ENCODE measurements around the gene ANKS1A.

DNA sequence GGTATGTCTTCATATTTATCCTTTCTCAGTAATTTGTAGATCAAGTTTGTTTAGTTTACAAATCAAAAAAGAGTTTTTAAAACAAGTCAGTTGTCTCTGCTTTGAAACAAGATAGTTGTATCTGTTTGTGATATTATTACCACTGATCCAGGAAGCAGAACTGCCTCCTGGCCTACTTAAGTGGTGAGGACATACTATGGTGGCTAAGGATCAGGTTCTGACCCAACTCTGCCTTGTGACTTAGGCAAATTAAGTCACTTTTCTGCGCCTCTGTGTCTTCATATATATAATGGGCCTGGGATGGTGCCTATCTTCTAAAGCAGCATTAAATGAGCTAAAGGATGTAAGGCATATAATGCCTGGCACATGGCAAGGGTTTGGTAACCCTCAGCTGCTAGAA, 8.7 kb downstream of the ANKS1A start:
- TF ChIP-seq, protein P1, sequence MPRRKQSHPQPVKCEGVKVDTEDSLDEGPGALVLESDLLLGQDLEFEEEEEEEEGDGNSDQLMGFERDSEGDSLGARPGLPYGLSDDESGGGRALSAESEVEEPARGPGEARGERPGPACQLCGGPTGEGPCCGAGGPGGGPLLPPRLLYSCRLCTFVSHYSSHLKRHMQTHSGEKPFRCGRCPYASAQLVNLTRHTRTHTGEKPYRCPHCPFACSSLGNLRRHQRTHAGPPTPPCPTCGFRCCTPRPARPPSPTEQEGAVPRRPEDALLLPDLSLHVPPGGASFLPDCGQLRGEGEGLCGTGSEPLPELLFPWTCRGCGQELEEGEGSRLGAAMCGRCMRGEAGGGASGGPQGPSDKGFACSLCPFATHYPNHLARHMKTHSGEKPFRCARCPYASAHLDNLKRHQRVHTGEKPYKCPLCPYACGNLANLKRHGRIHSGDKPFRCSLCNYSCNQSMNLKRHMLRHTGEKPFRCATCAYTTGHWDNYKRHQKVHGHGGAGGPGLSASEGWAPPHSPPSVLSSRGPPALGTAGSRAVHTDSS (tag by site-specific recombination; IDR thresholded peaks at IDR 0.05): no peak
- TF ChIP-seq ZNF292 (tag by site-specific recombination; IDR thresholded peaks at IDR 0.05; ENCODE audit: borderline replicate concordance, low read depth): no peak
- no peak for TF ChIP-seq ZNF423 (tag by site-specific recombination; IDR thresholded peaks at IDR 0.05)
- TF ChIP-seq ATF2 (tag by site-specific recombination; IDR thresholded peaks at IDR 0.05; ENCODE audit: low read depth): no peak
- no peak for TF ChIP-seq ZNF843 (tag by site-specific recombination; IDR thresholded peaks at IDR 0.05)
- TF ChIP-seq CTCF (tag by site-specific recombination; IDR thresholded peaks at IDR 0.05): no peak
- no peak for TF ChIP-seq ZNF366 (tag by site-specific recombination; conservative IDR thresholded peaks at IDR 0.05)

All from HEK293 (cell line).